Uterus (tissue), 4 donors: ENCODE measurements around the gene UBE2QL1. TPM values are rescaled to one million over a fixed set of nuclear protein-coding genes. Genes with fewer than 3 reads are reported as not detected.

Experiments
- DNase-seq, 2 donors: peaks; one replicate each; pipeline ENCODE4 v3.0.0-alpha.2; 2019 to 2020
- H3K27ac ChIP-seq, 2 donors: fragments of 200-600 bp; sonication (generic); 1 replicate in 1 of 2; 2 replicates in 1 of 2; pipeline ENCODE4 v1.5.1; 2016 to 2018
- H3K27me3 ChIP-seq, 2 donors: fragments of 200-600 bp; sonication (generic); one replicate each; pipeline ENCODE4 v1.5.1; 2018 to 2019; ENCODE audit warnings: control low read depth in 1 of 2
- H3K36me3 ChIP-seq, 2 donors: fragments of 200-600 bp; sonication (generic); one replicate each; pipeline ENCODE4 v1.5.1; 2019; ENCODE audit warnings: control low read depth in 1 of 2
- H3K4me1 ChIP-seq, 2 donors: fragments of 200-600 bp; sonication (generic); one replicate each; pipeline ENCODE4 v1.5.1; 2018 to 2019; ENCODE audit warnings: control low read depth in 1 of 2
- H3K4me3 ChIP-seq, 2 donors: fragments of 200-600 bp; sonication (generic); 1 replicate in 1 of 2; 2 replicates in 1 of 2; pipeline ENCODE4 v1.5.1; 2018 to 2019; ENCODE audit warnings: mild to moderate bottlenecking in 1 of 2
- H3K9me3 ChIP-seq, 2 donors: fragments of 200-600 bp; sonication (generic); one replicate each; pipeline ENCODE4 v1.5.1; 2019; ENCODE audit warnings: control low read depth in 1 of 2
- CTCF ChIP-seq, 4 experiments: fragments of 200-600 bp in 2 of 4; fragments of 450-650 bp in 2 of 4; sonication (generic) in 2 of 4; IDR thresholded peaks; one replicate each; pipeline ENCODE4 v1.5.1; 2016 to 2019; ENCODE audit warnings: antibody characterized with exemption in 4 of 4, mild to moderate bottlenecking in 2 of 4, moderate library complexity in 1 of 4
- POLR2A ChIP-seq, 2 donors: fragments of 450-650 bp; IDR thresholded peaks; one replicate each; pipeline ENCODE4 v1.6.1; 2016; ENCODE audit warnings: antibody characterized with exemption in 2 of 2, mild to moderate bottlenecking in 1 of 2, moderate library complexity in 1 of 2
- intact Hi-C: fragments of 100-400 bp; cut with DNase I; formaldehyde crosslinking; loops from one replicate; pipeline ENCODE4 v1.15.1; 2023; ENCODE audit warnings: low total_unique reads
- total RNA-seq, 4 donors: library from RNA; depleted of rRNA in 3 of 4; stranded (reverse); fragments of >200 nt in 3 of 4; gene quantifications; one replicate each; pipeline versions ENCODE4 v1.1.0 to v1.2.4, GENCODE V29; 2014 to 2023
- donor health status: DM: yes; HTN: yes; CAD: no.

UBE2QL1 gene
- total RNA-seq, 4 donors from 2014 or later: 0.34 to 0.90 TPM; not detected in 2

GRCh38 chr5:6403416-6403815 is 45.2 kb upstream of the UBE2QL1 start:
- no peak overlapping the region for H3K4me3 ChIP-seq
- no peaks in the 10 kb centered on the region for H3K27me3 ChIP-seq
- no peak overlapping the region for H3K27ac ChIP-seq
- TF ChIP-seq POLR2A (IDR thresholded peaks at IDR 0.05): no peak
- no peak for TF ChIP-seq CTCF (IDR thresholded peaks at IDR 0.05)
- DNase-seq: no peak
- no peaks in the 10 kb centered on the region for H3K9me3 ChIP-seq
- intact Hi-C loops: loop anchor here (5.0 kb wide), 1 partner anchor 329 kb away; no protein-coding TSS in a partner anchor
- no peaks in the 10 kb centered on the region for H3K36me3 ChIP-seq
- no peaks in the 10 kb centered on the region for H3K4me1 ChIP-seq

GRCh38 chr5:6404129-6404528 is 44.5 kb upstream of the UBE2QL1 start:
- no peaks in the 10 kb centered on the region for H3K27me3 ChIP-seq
- intact Hi-C loops: loop anchor here (5.0 kb wide), 1 partner anchor 328 kb away; no protein-coding TSS in a partner anchor
- H3K27ac ChIP-seq: no peak overlapping the region
- H3K4me1 ChIP-seq: no peaks in the 10 kb centered on the region
- no peak for DNase-seq
- H3K36me3 ChIP-seq: no peaks in the 10 kb centered on the region
- H3K9me3 ChIP-seq: no peaks in the 10 kb centered on the region
- TF ChIP-seq CTCF (IDR thresholded peaks at IDR 0.05): no peak
- no peak for TF ChIP-seq POLR2A (IDR thresholded peaks at IDR 0.05)
- H3K4me3 ChIP-seq: no peak overlapping the region

- Histone ChIP-seq H3K9me3 (no peaks in the 10 kb centered on the region), H3K4me3 (no peak overlapping the region), H3K36me3 (no peaks in the 10 kb centered on the region), H3K4me1 (no peaks in the 10 kb centered on the region), H3K27me3 (no peaks in the 10 kb centered on the region), H3K27ac (no peak overlapping the region)
- TF ChIP-seq CTCF (IDR thresholded peaks at IDR 0.05): no peak
- no peak for TF ChIP-seq POLR2A (IDR thresholded peaks at IDR 0.05)
- DNase-seq: no peak
- intact Hi-C loops: no loop called here
Observed at GRCh38 chr5:6405591-6405990, 43.1 kb upstream of the UBE2QL1 start.

GRCh38 chr5:6407558-6408259 is 41.0 kb upstream of the UBE2QL1 start:
- H3K9me3 ChIP-seq: no peaks in the 10 kb centered on the region
- no peaks in the 10 kb centered on the region for H3K4me1 ChIP-seq
- no peaks in the 10 kb centered on the region for H3K27me3 ChIP-seq
- no peaks in the 10 kb centered on the region for H3K36me3 ChIP-seq
- no peak overlapping the region for H3K27ac ChIP-seq
- no peak for DNase-seq
- intact Hi-C loops: no loop called here
- no peak for TF ChIP-seq CTCF (IDR thresholded peaks at IDR 0.05)
- TF ChIP-seq POLR2A (IDR thresholded peaks at IDR 0.05): no peak
- no peak overlapping the region for H3K4me3 ChIP-seq

GRCh38 chr5:6408260-6408596 is 40.4 kb upstream of the UBE2QL1 start:
- DNase-seq: no peak
- no peaks in the 10 kb centered on the region for H3K27me3 ChIP-seq
- H3K4me3 ChIP-seq: no peak overlapping the region
- TF ChIP-seq CTCF (IDR thresholded peaks at IDR 0.05) (no peak), POLR2A (IDR thresholded peaks at IDR 0.05) (no peak)
- H3K4me1 ChIP-seq: no peaks in the 10 kb centered on the region
- no peaks in the 10 kb centered on the region for H3K36me3 ChIP-seq
- H3K9me3 ChIP-seq: no peaks in the 10 kb centered on the region
- intact Hi-C loops: no loop called here
- H3K27ac ChIP-seq: no peak overlapping the region
